Body of pancreas (tissue), 4 donors: ENCODE measurements around the gene CCNYL1. TPM values are rescaled to one million over a fixed set of nuclear protein-coding genes. Genes with fewer than 3 reads are reported as not detected.

Experiments used
- ATAC-seq: fragments of 150-250 bp; one replicate; pipeline ENCODE4 v1.9.1; 2016
- DNase-seq, 4 donors: peaks; one replicate each; pipeline ENCODE4 v3.0.0-alpha.2; 2019
- H3K27ac ChIP-seq, 4 donors: fragments of 200-600 bp; sonication (generic); 1 replicate in 3 of 4; 2 replicates in 1 of 4; pipeline versions ENCODE4 v1.5.1 to v1.6.1; 2016 to 2019; ENCODE audit warnings: mild to moderate bottlenecking in 1 of 4, mixed read lengths in 1 of 4, moderate library complexity in 1 of 4
- H3K27me3 ChIP-seq, 2 donors: fragments of 200-600 bp; sonication (generic); one replicate each; pipeline ENCODE4 v1.6.0; 2016; ENCODE audit warnings: mild to moderate bottlenecking in 1 of 2
- H3K36me3 ChIP-seq, 2 donors: fragments of 200-600 bp; sonication (generic); replicated peaks in 1 of 2; 2 replicates each; pipeline ENCODE4 v1.5.1; 2016; ENCODE audit warnings: low read depth in 2 of 2; ENCODE audit not compliant: insufficient read depth in 1 of 2
- H3K4me1 ChIP-seq: fragments of 200-600 bp; sonication (generic); one replicate; pipeline ENCODE4 v1.6.0; 2016
- H3K4me3 ChIP-seq, 2 donors: fragments of 200-600 bp; sonication (generic); 1 replicate in 1 of 2; 2 replicates in 1 of 2; pipeline ENCODE4 v1.5.1; 2016 to 2019
- H3K9me3 ChIP-seq, 3 donors: fragments of 200-600 bp; sonication (generic); 1 replicate in 2 of 3; 2 replicates in 1 of 3; pipeline ENCODE4 v1.5.1; 2016
- POLR2A ChIP-seq, 3 donors: fragments of 450-650 bp; IDR thresholded peaks; one replicate each; pipeline ENCODE4 v1.6.1; 2016; ENCODE audit warnings: antibody characterized with exemption in 3 of 3, mild to moderate bottlenecking in 2 of 3
- WGBS, 2 donors: methylation state at CpG; one replicate each; pipeline ENCODE4 v1.1.5; 2017; 5-methylcytosine and 5-hydroxymethylcytosine counted together
- intact Hi-C: fragments of 100-400 bp; cut with DNase I; formaldehyde crosslinking; loops from one replicate; pipeline ENCODE4 v1.15.1; 2023
- total RNA-seq, 2 donors: library from RNA; depleted of rRNA; stranded (reverse); fragments of >200 nt; gene quantifications; one replicate each; pipeline ENCODE4 v1.1.0, GENCODE V29; 2016
- TF ChIP-seq, protein P1 (sequence below), 7 experiments: fragments of 450-650 bp in 4 of 7; fragments of 200-600 bp in 3 of 7; sonication (generic) in 3 of 7; IDR thresholded peaks; one replicate each; pipeline ENCODE4 v1.5.1; 2016 to 2019; ENCODE audit warnings: antibody characterized with exemption in 7 of 7

Gene CCNYL1
- total RNA-seq, 2 donors from 2014 or later: 14.5 to 14.8 TPM

DNA sequence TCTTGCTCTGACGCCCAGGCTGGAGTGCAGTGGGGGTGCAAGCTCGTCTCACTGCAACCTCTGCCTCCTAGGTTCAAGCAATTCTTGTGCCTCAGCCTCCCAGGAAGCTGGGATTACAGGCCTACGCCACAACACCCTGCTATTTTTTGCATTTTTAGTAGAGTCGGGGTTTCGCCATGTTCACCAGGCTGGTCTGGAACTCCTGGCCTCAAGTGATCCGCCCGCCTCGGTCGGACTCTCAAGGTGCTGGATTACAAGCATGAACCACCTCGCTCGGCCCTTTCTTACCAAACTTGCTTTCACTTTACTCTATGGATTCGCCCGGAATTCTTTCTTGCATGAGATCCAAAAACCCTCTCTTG lies 61.4 kb downstream of the CCNYL1 start:
- no peaks in the 10 kb centered on the region for H3K27me3 ChIP-seq
- no peaks in the 10 kb centered on the region for H3K9me3 ChIP-seq
- peaks cover 38% of the 10 kb centered on the region for H3K4me1 ChIP-seq
- ATAC-seq: no peak
- WGBS, 2 donors: 94% methylated on average over 12 to 13 of the region's 13 CpGs
- H3K27ac ChIP-seq: no peak overlapping the region
- no peak overlapping the region for H3K4me3 ChIP-seq
- no peak for TF ChIP-seq POLR2A (IDR thresholded peaks at IDR 0.05)
- TF ChIP-seq, protein P1, sequence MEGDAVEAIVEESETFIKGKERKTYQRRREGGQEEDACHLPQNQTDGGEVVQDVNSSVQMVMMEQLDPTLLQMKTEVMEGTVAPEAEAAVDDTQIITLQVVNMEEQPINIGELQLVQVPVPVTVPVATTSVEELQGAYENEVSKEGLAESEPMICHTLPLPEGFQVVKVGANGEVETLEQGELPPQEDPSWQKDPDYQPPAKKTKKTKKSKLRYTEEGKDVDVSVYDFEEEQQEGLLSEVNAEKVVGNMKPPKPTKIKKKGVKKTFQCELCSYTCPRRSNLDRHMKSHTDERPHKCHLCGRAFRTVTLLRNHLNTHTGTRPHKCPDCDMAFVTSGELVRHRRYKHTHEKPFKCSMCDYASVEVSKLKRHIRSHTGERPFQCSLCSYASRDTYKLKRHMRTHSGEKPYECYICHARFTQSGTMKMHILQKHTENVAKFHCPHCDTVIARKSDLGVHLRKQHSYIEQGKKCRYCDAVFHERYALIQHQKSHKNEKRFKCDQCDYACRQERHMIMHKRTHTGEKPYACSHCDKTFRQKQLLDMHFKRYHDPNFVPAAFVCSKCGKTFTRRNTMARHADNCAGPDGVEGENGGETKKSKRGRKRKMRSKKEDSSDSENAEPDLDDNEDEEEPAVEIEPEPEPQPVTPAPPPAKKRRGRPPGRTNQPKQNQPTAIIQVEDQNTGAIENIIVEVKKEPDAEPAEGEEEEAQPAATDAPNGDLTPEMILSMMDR (IDR thresholded peaks at IDR 0.05): no peak
- no peaks in the 10 kb centered on the region for H3K36me3 ChIP-seq
- intact Hi-C loops: no loop called here
- DNase-seq: no peak

DNA sequence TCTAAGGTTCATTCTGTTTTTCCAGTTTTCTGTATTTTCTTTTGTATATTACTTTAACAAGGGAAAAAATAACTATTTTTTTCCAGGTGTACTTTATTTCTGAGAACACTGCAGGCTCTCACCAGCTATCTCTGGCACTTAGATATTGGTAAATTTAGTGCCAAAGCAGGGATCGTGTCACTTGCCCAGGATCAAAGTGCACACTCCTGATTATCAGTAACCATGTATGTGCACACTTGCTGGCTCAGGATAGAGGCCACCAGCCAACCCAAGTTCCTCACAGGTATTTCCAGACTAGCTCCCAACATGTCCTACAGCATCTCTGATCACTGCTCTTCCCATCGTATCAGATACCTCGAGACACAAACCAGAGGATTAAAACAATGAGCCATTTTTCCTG lies 64.0 kb downstream of the CCNYL1 start:
- no peak for TF ChIP-seq POLR2A (IDR thresholded peaks at IDR 0.05)
- TF ChIP-seq, protein P1 (IDR thresholded peaks at IDR 0.05): no peak
- Histone ChIP-seq H3K4me1 (peaks cover 26% of the 10 kb centered on the region), H3K9me3 (no peaks in the 10 kb centered on the region), H3K36me3 (no peaks in the 10 kb centered on the region), H3K4me3 (no peak overlapping the region), H3K27ac (peak overlapping the region in 2 of 4 donors; percentile 4 to 40), H3K27me3 (no peaks in the 10 kb centered on the region)
- intact Hi-C loops: no loop called here
- ATAC-seq: peak; percentile 66
- WGBS, 2 donors: 41 to 51% methylated on average over 3 of the region's 3 CpGs
- DNase-seq: peak in 3 of 4 donors; percentile 39 to 64 (median 49)

DNA sequence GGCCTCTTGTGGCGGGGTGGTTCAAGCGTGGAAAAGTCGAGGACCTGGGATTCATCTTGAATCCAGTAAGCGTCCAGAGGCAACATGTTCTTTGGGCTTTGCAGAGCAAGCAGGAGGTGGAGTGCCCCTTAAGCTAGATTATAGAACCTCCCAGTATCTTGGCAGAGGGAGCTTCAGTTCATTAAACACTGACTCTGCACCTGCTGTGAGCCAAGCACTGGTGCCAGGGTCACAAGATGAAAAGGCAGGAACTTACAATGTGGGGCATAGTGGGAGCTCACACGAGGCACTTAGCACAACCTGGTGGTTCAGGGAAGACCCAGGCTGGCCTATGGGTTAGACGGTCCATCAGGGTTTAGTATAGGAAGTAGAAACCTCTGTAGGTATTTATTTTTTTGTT lies 65.7 kb downstream of the CCNYL1 start:
- DNase-seq (peak in 1 of 4 donors; percentile 23), ATAC-seq (no peak)
- WGBS, 2 donors: 86 to 88% methylated on average over 6 of the region's 6 CpGs
- H3K4me1 ChIP-seq: peaks cover 23% of the 10 kb centered on the region
- H3K36me3 ChIP-seq: no peaks in the 10 kb centered on the region
- H3K4me3 ChIP-seq: no peak overlapping the region
- H3K27me3 ChIP-seq: no peaks in the 10 kb centered on the region
- H3K27ac ChIP-seq: no peak overlapping the region
- TF ChIP-seq POLR2A (IDR thresholded peaks at IDR 0.05): no peak
- TF ChIP-seq, protein P1 (IDR thresholded peaks at IDR 0.05): no peak
- intact Hi-C loops: no loop called here
- H3K9me3 ChIP-seq: no peaks in the 10 kb centered on the region

DNA sequence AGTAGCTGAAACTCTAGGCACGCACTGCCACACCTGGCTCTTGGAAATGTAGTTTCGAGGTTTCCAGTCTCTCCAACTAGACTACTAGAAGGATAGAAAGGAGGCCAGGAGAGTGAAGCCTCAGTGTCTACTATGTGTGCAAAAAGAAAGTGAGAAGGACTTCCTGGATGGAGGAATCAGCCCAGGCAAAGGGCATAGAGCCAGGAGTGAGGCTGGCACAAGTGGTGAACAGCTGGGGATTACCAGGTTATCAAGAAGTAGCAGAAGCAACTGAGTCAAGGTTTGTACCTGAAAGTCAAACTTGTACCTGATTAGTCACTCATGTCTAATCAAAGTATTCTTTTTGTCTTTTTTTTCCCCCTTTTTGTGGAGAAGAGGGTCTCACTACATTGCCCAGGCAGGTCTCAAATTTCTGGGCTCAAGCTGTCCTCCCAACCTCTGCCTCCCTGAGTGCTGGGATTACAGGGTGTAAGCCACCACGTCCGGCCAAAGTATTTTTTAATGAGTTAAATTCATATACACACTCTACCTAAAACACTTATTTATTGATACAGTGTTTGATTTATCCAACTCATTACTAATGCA lies 67.0 kb downstream of the CCNYL1 start:
- WGBS, 2 donors: 76 to 92% methylated on average over 4 of the region's 4 CpGs
- no peaks in the 10 kb centered on the region for H3K27me3 ChIP-seq
- intact Hi-C loops: no loop called here
- peak in 1 of 4 donors; percentile 44 for DNase-seq
- H3K4me3 ChIP-seq: no peak overlapping the region
- peaks cover 30% of the 10 kb centered on the region for H3K4me1 ChIP-seq
- no peak for TF ChIP-seq POLR2A (IDR thresholded peaks at IDR 0.05)
- TF ChIP-seq, protein P1 (IDR thresholded peaks at IDR 0.05): no peak
- H3K36me3 ChIP-seq: no peaks in the 10 kb centered on the region
- H3K9me3 ChIP-seq: no peaks in the 10 kb centered on the region
- ATAC-seq: no peak
- H3K27ac ChIP-seq: no peak overlapping the region

DNA sequence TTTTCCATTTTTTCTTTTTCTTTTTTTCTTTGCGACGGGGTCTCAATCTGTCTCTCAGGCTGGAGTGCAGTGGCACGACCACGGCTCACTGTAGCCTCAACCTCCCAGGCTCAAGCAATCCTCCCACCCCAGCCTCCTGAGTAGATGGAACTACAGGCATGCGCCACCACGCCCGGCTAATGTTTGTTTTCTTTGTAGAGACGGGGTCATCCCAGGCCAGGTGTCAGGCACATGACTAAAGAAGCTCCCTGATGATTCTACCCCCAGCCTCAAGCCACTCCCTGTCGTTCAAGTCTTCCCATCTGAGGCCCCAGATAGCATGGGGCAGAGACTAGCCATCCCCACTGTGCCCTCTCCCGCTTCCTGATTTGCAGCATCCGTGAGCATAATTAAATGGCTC lies 68.1 kb downstream of the CCNYL1 start:
- H3K27me3 ChIP-seq: no peaks in the 10 kb centered on the region
- no peak for DNase-seq
- no peak for ATAC-seq
- H3K4me3 ChIP-seq: no peak overlapping the region
- H3K4me1 ChIP-seq: peaks cover 30% of the 10 kb centered on the region
- 93% methylated on average over 8 to 10 of the region's 11 CpGs for WGBS, 2 donors
- TF ChIP-seq, protein P1 (IDR thresholded peaks at IDR 0.05): no peak
- no peaks in the 10 kb centered on the region for H3K9me3 ChIP-seq
- intact Hi-C loops: no loop called here
- no peaks in the 10 kb centered on the region for H3K36me3 ChIP-seq
- H3K27ac ChIP-seq: no peak overlapping the region
